SK-N-SH (cell line): ENCODE results near the gene CD63. TPM values are rescaled to one million over a fixed set of nuclear protein-coding genes. Genes with fewer than 3 reads are reported as not detected.

Source experiments
- CTCF ChIA-PET: fragments of 300-600, 350-600 bp; formaldehyde crosslinking; extraction: SDS; loops from one replicate; lab custom pipeline; 2021; lab: Yijun Ruan, JAX
- POLR2A ChIA-PET: fragments of 350-600 bp; sonication (Branson Sonifier 250); formaldehyde crosslinking; extraction: SDS; loops from one replicate; lab custom pipeline; 2020; ENCODE audit warnings: antibody characterized with exemption, inconsistent platforms; lab: Yijun Ruan, JAX
- DNase-seq: peaks from one replicate; pipeline ENCODE4 v3.0.0; 2012
- H2AFZ ChIP-seq: fragments of 200-600 bp; sonication (generic); 2 replicates; pipeline ENCODE4 v1.8.1; 2016; ENCODE audit warnings: antibody characterized with exemption, mild to moderate bottlenecking, low read depth
- H3F3A ChIP-seq: fragments of 200-600 bp; sonication (generic); replicated peaks from 2 replicates; pipeline ENCODE3; 2016; ENCODE audit warnings: antibody characterized with exemption, mild to moderate bottlenecking; ENCODE audit not compliant: insufficient read depth
- H3K27ac ChIP-seq, 2 experiments: fragments of 200-500 bp in 1 of 2; fragments of 200-600 bp in 1 of 2; sonication (Bioruptor generic) in 1 of 2; sonication (generic), shearing (Covaris generic) in 1 of 2; 2 replicates each; pipeline versions ENCODE4 v1.5.1 to v1.6.1; 2014 to 2016; ENCODE audit warnings: low read depth in 2 of 2, inconsistent platforms in 1 of 2, low read length in 1 of 2, mild to moderate bottlenecking in 1 of 2, mixed read lengths in 1 of 2
- H3K27me3 ChIP-seq: fragments of 200-600 bp; sonication (generic), shearing (Covaris generic); 2 replicates; pipeline ENCODE4 v1.6.1; 2016; ENCODE audit warnings: mixed run types; ENCODE audit not compliant: insufficient read depth
- H3K36me3 ChIP-seq, 2 experiments: fragments of 200-500 bp in 1 of 2; fragments of 200-600 bp in 1 of 2; sonication (Bioruptor generic) in 1 of 2; sonication (generic) in 1 of 2; replicated peaks in 1 of 2; 2 replicates each; pipeline versions ENCODE3 to v1.5.1; 2014 to 2016; ENCODE audit warnings: low read length in 1 of 2, mild to moderate bottlenecking in 1 of 2; ENCODE audit not compliant: insufficient read depth in 2 of 2, control insufficient read depth in 1 of 2
- H3K4me1 ChIP-seq, 2 experiments: fragments of 200-500 bp in 1 of 2; fragments of 200-600 bp in 1 of 2; sonication (Bioruptor generic) in 1 of 2; sonication (generic), shearing (Covaris generic) in 1 of 2; 2 replicates each; pipeline versions ENCODE4 v1.5.1 to v1.6.1; 2014 to 2016; ENCODE audit warnings: low read depth in 1 of 2, low read length in 1 of 2, mixed run types in 1 of 2; ENCODE audit not compliant: insufficient read depth in 2 of 2, control insufficient read depth in 1 of 2
- H3K4me2 ChIP-seq: fragments of 200-600 bp; sonication (generic), shearing (Covaris generic); 2 replicates; pipeline ENCODE4 v1.6.1; 2017; ENCODE audit warnings: mixed run types
- H3K4me3 ChIP-seq, 2 experiments: fragments of 200-500 bp in 1 of 2; fragments of 200-600 bp in 1 of 2; sonication (Bioruptor generic) in 1 of 2; sonication (generic), shearing (Covaris generic) in 1 of 2; 2 replicates each; pipeline versions ENCODE4 v1.5.1 to v1.8.1; 2014 to 2016; ENCODE audit warnings: low read depth in 2 of 2, inconsistent platforms in 1 of 2, low read length in 1 of 2, mild to moderate bottlenecking in 1 of 2, mixed read lengths in 1 of 2, moderate library complexity in 1 of 2
- H3K79me2 ChIP-seq: fragments of 200-600 bp; sonication (generic); 2 replicates; pipeline ENCODE4 v1.8.1; 2017; ENCODE audit warnings: mild to moderate bottlenecking; ENCODE audit not compliant: insufficient read depth
- H3K9ac ChIP-seq: fragments of 200-600 bp; sonication (generic); 2 replicates; pipeline ENCODE4 v1.6.1; 2017; ENCODE audit warnings: mixed run types
- H3K9me2 ChIP-seq: fragments of 200-600 bp; sonication (generic); 2 replicates; pipeline ENCODE4 v1.6.1; 2017; ENCODE audit warnings: mixed run types
- H3K9me3 ChIP-seq: fragments of 200-600 bp; sonication (generic); 2 replicates; pipeline ENCODE4 v1.6.1; 2017; ENCODE audit warnings: mixed run types, mild to moderate bottlenecking, moderate library complexity
- H4K20me1 ChIP-seq: fragments of 200-600 bp; sonication (generic); 2 replicates; pipeline ENCODE4 v1.6.1; 2017; ENCODE audit warnings: mild to moderate bottlenecking, mixed run types; ENCODE audit not compliant: insufficient read depth
- CHD2 ChIP-seq: fragments of 150-350 bp; IDR thresholded peaks from 2 replicates; pipeline ENCODE4 v1.6.1; 2018; ENCODE audit warnings: low read length; ENCODE audit not compliant: partially characterized antibody
- CTCF ChIP-seq: fragments of 200-600 bp; sonication (generic); IDR thresholded peaks from 2 replicates; pipeline ENCODE4 v1.6.1; 2017; ENCODE audit warnings: antibody characterized with exemption, mild to moderate bottlenecking, moderate library complexity
- ELF1 ChIP-seq: IDR thresholded peaks from 2 replicates; pipeline ENCODE4 v1.4.0; 2012
- EZH2phosphoT487 ChIP-seq: fragments of 200-600 bp; sonication (generic); IDR thresholded peaks from 2 replicates; pipeline ENCODE4 v1.6.1; 2017; ENCODE audit warnings: low read depth, mixed run types, mild to moderate bottlenecking, antibody characterized with exemption, moderate library complexity, borderline replicate concordance
- FOSL2 ChIP-seq: IDR thresholded peaks from 2 replicates; pipeline ENCODE4 v1.4.0; 2012; ENCODE audit warnings: low read depth, mild to moderate bottlenecking, moderate library complexity, borderline replicate concordance
- FOXJ3 ChIP-seq: sonication (generic); formaldehyde crosslinking; IDR thresholded peaks from 2 replicates; pipeline ENCODE4 v1.5.1; 2020; ENCODE audit warnings: mild to moderate bottlenecking, missing genetic modification reagents
- FOXM1 ChIP-seq: IDR thresholded peaks from 2 replicates; pipeline ENCODE4 v1.4.0; 2012; ENCODE audit warnings: low read depth, mild to moderate bottlenecking
- GATA2 ChIP-seq: sonication (generic); formaldehyde crosslinking; IDR thresholded peaks from 2 replicates; pipeline ENCODE4 v1.5.0; 2020; ENCODE audit warnings: mild to moderate bottlenecking, missing genetic modification reagents
- JUND ChIP-seq: IDR thresholded peaks from 2 replicates; pipeline ENCODE4 v1.4.0; 2012
- MAX ChIP-seq: IDR thresholded peaks from 2 replicates; pipeline ENCODE4 v1.4.0; 2012; ENCODE audit warnings: low read depth
- MEF2A ChIP-seq: IDR thresholded peaks from 2 replicates; pipeline ENCODE4 v1.4.0; 2012; ENCODE audit warnings: low read depth, borderline replicate concordance
- MXI1 ChIP-seq: IDR thresholded peaks from 2 replicates; pipeline ENCODE4 v1.6.1; 2012; ENCODE audit warnings: mild to moderate bottlenecking, low read depth, low read length, improper control_type of control experiment
- NRF1 ChIP-seq: IDR thresholded peaks from 2 replicates; pipeline ENCODE4 v1.6.1; 2012; ENCODE audit warnings: low read depth, mild to moderate bottlenecking, low read length
- POLR2AphosphoS5 ChIP-seq: IDR thresholded peaks from 2 replicates; pipeline ENCODE4 v1.6.1; 2012; ENCODE audit warnings: low read depth, low read length
- RAD21 ChIP-seq: IDR thresholded peaks from 2 replicates; pipeline ENCODE4 v1.6.1; 2012; ENCODE audit warnings: mild to moderate bottlenecking, low read length
- RFX5 ChIP-seq: IDR thresholded peaks from 2 replicates; pipeline ENCODE4 v1.6.1; 2012; ENCODE audit warnings: mild to moderate bottlenecking, improper control_type of control experiment, low read length
- SMC3 ChIP-seq: IDR thresholded peaks from 2 replicates; pipeline ENCODE4 v1.6.1; 2012; ENCODE audit warnings: low read depth, low read length, improper control_type of control experiment
- TAF1 ChIP-seq: IDR thresholded peaks from 2 replicates; pipeline ENCODE4 v1.6.1; 2012; ENCODE audit warnings: low read depth, mild to moderate bottlenecking, low read length, moderate library complexity, borderline replicate concordance
- TCF12 ChIP-seq: IDR thresholded peaks from 2 replicates; pipeline ENCODE4 v1.4.0; 2012
- USF1 ChIP-seq: IDR thresholded peaks from 2 replicates; pipeline ENCODE4 v1.4.0; 2012; ENCODE audit warnings: low read depth, borderline replicate concordance
- WGBS: methylation state at CpG from one replicate; pipeline ENCODE4 v1.1.6; 2017; ENCODE audit warnings: low lambda C conversion rate; 5-methylcytosine and 5-hydroxymethylcytosine counted together
- polyA plus RNA-seq, 3 experiments: library from polyadenylated mRNA; depleted of rRNA; stranded (reverse); fragments of >200 nt; gene quantifications; 2 replicates each; pipeline ENCODE4 v1.2.3, GENCODE V29; 2012
- TF ChIP-seq, protein P1 (sequence below): fragments of 150-350 bp; IDR thresholded peaks from 2 replicates; pipeline ENCODE4 v1.6.1; 2017; ENCODE audit warnings: antibody characterized with exemption, low read length, low read depth, borderline replicate concordance

CD63 gene
- polyA plus RNA-seq, 1 of the 3 experiments (the other 2 are of a cell fraction), result 1,465 TPM

DNA sequence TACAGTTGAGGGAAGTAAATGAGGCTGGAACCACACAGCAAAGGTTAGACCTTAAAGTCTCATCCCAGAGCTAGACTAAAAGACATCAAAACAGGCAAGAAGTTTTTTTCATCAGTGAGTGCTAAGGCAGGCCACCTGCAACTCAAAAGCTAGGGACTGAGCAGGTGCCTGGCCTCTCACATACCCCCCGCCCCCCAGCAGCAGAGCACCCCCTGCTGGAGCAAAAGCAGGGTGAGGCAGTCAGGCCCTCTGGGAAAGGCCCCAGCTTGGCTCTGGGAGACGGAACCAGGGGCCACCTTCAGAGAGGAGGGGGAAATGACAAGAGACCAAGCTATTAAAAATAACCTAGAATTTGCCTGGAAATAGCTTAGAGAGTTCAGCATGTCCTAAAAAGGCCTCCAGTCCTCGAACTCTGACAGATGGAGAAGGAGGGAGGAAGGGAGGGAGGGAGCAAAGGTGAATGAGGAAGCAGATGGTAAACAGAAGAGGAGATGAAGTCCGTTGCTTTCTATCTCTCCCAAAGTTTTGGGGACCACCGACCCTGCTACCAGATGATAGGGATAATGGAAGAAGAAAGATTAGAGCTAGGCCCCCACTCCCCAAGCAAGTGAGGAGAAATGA, 22.9 kb downstream of the CD63 start:
- WGBS, result 68% methylated on average over 5 of the region's 5 CpGs
- CTCF ChIA-PET, result interaction anchor here (0.6 to 2.0 kb wide), 6 partner anchors 10 to 50 kb away, joined by 3 to 8 read pairs (median 6); no protein-coding TSS in a partner anchor

GRCh38 chr12:55704824-55705718, 23.7 kb downstream of the CD63 start:
- Histone ChIP-seq H3K27ac (no peak overlapping the region), H3K36me3 (no peaks in the 10 kb centered on the region), H3K4me1 (peaks cover 12 to 13% of the 10 kb centered on the region in 2 experiments; a peak in 2 of 4 replicates), H4K20me1 (no peaks in the 10 kb centered on the region), H2AFZ (no peak overlapping the region), H3K4me3 (no peak overlapping the region), H3K4me2 (no peak overlapping the region), H3K9me2 (no peaks in the 10 kb centered on the region), H3K27me3 (no peaks in the 10 kb centered on the region; the same call in 1 of the 2 replicates), H3K9ac (no peak overlapping the region), H3F3A (no peaks in the 10 kb centered on the region), H3K79me2 (no peaks in the 10 kb centered on the region), H3K9me3 (no peaks in the 10 kb centered on the region)
- ChIA-PET CTCF (interaction anchor here (0.9 to 2.0 kb wide), 6 partner anchors 9 to 49 kb away, joined by 3 to 8 read pairs (median 5); partner anchors contain the start of gene BLOC1S1), POLR2A (no interaction called here)
- DNase-seq, result no peak
- WGBS, result 77% methylated on average over 9 of the region's 9 CpGs
- no peak for TF ChIP-seq MXI1
- TF ChIP-seq JUND, result no peak
- no peak for TF ChIP-seq RFX5
- TF ChIP-seq TAF1, result no peak
- TF ChIP-seq NRF1, result no peak
- TF ChIP-seq POLR2AphosphoS5, result no peak
- no peak for TF ChIP-seq RAD21
- no peak for TF ChIP-seq GATA2 (CRISPR knock-in tag)
- no peak for TF ChIP-seq MEF2A
- no peak for TF ChIP-seq MAX
- TF ChIP-seq ELF1, result no peak
- TF ChIP-seq EZH2phosphoT487, result no peak
- TF ChIP-seq USF1, result no peak
- TF ChIP-seq FOSL2, result no peak
- TF ChIP-seq TCF12, result no peak
- TF ChIP-seq FOXM1, result no peak
- TF ChIP-seq, protein P1, sequence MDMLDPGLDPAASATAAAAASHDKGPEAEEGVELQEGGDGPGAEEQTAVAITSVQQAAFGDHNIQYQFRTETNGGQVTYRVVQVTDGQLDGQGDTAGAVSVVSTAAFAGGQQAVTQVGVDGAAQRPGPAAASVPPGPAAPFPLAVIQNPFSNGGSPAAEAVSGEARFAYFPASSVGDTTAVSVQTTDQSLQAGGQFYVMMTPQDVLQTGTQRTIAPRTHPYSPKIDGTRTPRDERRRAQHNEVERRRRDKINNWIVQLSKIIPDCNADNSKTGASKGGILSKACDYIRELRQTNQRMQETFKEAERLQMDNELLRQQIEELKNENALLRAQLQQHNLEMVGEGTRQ, result no peak
- no peak for TF ChIP-seq CHD2
- TF ChIP-seq FOXJ3 (CRISPR knock-in tag), result no peak

More for the DNA sequence above, 22.9 kb downstream of the CD63 start:
- Histone ChIP-seq H3F3A (no peaks in the 10 kb centered on the region), H3K27me3 (no peaks in the 10 kb centered on the region; the same call in 1 of the 2 replicates), H3K9me3 (no peaks in the 10 kb centered on the region), H3K9me2 (no peaks in the 10 kb centered on the region), H3K36me3 (no peaks in the 10 kb centered on the region), H4K20me1 (no peaks in the 10 kb centered on the region), H3K27ac (no peak overlapping the region), H3K4me3 (no peak overlapping the region), H3K9ac (no peak overlapping the region), H3K4me2 (no peak overlapping the region; the same call in 1 of the 2 replicates), H3K4me1 (peaks cover 11 to 12% of the 10 kb centered on the region in 2 experiments; a peak in 2 of 4 replicates), H2AFZ (no peak overlapping the region), H3K79me2 (no peaks in the 10 kb centered on the region)
- no peak for DNase-seq
- POLR2A ChIA-PET, result no interaction called here
- peak; percentile 46 for TF ChIP-seq CTCF
- no peak for TF ChIP-seq SMC3
